GM21737 (cell line): ENCODE data around the gene PRKAR2B.
"Not testable (repeated sequence)": the region's sequence is repeated elsewhere in the genome, so short reads cannot be mapped to it uniquely, and the experiment has no call there.

ENCODE experiments used
- ATAC-seq: cut with Tn5 transposase; IDR thresholded peaks from one replicate; pipeline ENCODE4 v1.9.1; 2021; ENCODE audit warnings: mild to moderate bottlenecking, moderate library complexity; ENCODE audit not compliant: unreplicated experiment

The PRKAR2B gene

DNA sequence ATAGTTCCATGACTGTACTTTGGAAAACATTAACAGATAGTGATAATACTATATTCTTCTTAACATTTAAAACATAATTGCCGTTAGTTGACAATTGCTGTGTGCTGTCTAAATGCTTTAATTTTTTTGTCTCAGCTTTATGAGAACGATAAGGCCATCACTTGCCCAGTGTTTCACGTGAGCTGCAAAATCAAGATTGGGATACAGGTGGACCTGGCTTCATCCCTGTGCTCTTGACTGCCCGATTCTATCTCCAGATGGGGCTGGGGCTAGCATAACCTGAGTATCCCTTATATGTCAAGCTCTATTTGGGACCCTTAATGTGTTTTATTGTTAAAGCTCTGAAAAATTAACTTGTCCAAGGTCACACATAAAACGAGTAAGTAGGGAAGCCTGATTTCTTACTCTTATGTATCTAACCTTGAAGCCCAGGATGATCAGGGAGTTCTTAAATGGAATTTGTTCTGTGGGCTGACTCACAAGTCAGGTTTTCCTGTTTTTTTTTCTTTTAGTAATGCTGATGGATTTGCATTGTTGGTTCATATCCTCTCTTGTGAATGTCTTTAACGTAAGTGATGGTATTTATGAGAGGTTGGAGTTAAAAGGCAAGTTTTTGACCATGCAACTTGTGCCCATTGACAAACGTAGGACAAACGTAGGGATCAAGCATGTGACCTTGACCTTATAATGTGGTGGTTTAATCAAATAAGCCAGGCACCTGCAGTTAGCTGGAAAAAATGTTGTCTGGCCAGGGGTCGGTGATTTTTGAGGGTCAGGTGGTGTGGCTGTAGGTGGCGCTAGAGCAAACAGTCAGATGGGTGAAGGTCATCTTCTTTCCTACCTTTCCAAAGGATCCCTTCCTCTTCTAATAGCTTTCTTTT lies 3.6 kb downstream of the PRKAR2B start:
- ATAC-seq = no peak

DNA sequence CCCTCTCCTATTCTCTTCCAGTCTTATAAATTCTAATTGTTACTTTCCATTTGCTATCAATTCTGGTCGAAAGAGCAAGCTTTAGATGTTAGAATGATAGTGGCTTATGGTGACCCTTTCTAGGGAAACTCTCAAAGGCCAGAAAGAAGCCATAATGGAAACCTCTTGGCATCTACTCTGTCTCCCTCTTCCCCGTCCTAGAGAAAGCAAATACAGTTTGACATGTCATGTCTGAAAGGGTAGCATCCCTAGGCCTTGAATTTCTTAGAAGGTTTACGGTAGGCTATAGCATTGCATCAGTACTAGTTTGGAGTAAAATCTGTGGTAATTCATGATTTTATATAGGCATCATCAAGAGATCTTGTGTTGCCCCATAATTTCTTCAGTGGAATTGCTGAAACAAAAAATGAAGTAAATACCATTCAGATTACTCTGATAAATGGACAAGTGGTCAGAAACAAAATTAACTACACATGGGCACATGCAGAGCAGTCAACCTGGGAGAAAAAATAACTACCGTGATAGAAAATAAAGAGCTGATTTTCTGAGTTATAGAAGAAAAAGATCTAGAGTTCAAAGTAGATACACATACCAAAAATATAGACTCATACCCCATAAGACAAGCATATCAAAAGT lies 4.4 kb downstream of the PRKAR2B start:
- no peak for ATAC-seq

DNA sequence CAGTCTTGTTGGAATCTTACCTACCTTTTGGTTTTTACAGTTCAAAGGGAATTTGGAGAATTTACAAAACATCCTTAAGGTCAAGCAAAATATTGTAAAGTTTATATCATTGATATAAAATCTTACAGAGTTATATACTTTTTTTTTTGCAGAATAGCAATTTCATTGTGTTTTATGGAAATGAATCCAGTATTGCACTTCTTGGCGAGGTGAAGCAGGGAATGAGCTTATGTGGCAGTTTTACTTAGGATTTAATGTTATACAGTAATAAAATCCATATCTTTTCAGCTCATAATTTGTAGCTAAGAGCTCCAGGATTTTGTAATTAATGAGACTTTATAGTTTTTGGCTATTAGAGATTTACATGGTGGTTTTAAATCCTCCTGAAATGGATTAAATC lies 5.0 kb downstream of the PRKAR2B start:
- no peak for ATAC-seq

DNA sequence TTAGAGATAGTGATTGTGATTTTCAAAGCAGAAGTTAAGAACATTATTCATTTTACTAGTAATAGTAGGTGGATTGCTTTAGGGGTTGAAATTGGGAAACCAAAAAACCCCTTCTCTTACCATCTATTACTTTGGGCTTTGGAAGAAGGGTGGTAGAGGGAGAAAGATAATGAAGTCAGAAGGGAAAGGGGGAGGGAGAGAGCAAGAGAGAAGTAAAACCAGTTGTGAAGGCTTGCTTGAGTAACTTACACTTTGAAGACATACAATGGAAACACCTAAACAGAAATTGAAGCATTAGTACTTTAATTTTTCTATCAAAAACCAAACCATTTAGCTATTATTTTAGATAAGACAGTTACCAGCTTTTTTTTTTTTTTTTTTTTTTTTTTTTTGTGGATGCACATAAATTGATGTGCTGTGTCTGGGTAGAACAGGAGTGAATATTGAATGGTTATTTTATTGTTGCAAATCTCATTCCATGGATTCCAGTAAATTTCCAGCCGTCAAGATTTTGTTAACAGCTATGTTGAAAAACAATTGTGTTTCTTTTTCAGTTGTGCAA lies 5.5 kb downstream of the PRKAR2B start:
- no peak for ATAC-seq

DNA sequence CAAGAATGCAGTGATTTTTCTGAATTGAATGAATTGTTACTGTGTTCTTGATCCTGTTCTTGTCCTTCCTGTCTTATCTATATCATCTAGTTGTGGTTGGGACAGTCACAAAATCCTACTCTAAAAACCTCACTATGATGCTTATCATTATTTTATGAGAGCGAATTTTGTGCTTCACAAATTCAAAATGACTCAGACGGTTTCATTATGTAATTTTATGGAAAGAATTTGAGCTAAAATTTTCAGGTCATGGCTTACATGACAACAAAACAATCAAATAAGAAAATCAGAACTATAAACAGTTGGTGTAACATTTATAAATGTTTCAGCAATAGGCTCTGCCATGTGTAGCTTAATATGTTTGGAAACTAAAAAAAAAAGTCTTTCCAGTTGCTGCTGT lies 6.9 kb downstream of the PRKAR2B start:
- ATAC-seq = no peak

DNA sequence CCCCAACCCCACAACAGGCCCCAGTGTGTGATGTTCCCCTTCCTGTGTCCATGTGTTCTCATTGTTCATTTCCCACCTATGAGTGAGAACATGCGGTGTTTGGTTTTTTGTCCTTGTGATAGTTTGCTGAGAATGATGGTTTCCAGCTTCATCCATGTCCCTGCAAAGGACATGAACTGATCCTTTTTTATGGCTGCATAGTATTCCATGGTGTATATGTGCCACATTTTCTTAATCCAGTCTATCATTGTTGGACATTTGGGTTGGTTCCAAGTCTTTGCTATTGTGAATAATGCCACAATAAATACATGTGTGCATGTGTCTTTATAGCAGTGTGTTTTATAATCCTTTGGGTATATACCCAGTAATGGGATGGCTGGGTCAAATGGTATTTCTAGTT lies 10.5 kb downstream of the PRKAR2B start:
- ATAC-seq = not testable (repeated sequence)

DNA sequence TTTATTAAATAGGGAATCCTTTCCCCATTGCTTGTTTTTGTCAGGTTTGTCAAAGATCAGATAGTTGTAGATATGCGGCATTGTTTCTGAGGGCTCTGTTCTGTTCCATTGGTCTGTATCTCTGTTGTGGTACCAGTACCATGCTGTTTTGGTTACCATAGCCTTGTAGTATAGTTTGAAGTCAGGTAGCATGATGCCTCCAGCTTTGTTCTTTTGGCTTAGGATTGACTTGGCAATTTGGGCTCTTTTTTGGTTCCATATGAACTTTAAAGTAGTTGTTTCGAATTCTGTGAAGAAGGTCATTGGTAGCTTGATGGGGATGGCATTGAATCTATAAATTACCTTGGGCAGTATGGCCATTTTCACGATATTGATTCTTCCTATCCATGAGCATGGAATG lies 11.6 kb downstream of the PRKAR2B start:
- not testable (repeated sequence) for ATAC-seq

DNA sequence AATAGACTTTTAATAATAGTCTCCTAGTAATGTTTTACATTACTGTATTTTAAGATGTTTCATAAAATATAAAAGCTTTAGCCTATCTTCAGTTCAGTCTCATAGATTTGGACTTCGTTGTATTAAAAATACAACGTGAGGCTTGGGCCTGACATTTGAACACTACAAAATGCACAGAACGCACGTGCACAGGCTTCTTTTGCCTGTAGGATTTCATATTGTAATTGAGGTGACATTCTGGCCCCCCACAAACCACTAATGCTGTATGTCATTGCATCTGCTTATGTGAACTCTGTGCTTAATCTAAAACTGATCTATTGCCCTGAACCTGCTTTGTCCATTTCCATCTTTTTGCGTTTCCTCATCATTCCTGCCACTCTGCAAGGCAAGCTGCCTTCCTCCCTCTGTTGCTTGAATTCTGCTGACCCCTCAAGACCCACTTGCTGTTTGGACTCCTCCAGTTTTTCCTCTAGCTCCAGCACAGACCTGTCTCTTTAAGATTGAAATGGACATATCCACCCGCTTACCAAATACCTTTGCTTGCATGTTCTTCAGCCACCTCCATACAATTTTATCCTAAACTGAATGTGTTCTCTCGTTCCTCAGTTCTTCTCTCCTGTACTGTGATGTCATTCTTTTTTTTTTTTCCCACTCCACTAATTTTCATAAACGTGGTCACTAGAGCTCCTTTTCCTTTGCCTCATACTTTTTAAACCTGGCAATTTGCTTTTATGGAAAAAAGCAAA lies 12.4 kb downstream of the PRKAR2B start:
- no peak for ATAC-seq

DNA sequence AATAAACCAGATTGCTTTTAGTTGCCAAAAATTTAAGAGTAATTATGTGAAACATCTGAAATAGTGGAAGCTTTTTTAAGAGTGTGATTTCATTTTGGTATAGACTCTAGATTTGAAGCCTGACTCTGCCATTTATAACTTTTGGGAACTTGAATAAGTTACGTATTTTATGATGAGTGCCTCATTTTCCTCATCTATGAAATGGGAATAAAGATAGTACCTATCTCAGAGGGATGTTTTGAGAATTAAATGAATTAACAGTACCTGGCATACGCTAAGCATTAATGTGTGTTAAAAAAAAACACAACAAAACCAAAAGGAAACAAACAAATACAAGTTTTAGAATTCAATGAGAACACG lies 12.9 kb downstream of the PRKAR2B start:
- ATAC-seq = no peak

DNA sequence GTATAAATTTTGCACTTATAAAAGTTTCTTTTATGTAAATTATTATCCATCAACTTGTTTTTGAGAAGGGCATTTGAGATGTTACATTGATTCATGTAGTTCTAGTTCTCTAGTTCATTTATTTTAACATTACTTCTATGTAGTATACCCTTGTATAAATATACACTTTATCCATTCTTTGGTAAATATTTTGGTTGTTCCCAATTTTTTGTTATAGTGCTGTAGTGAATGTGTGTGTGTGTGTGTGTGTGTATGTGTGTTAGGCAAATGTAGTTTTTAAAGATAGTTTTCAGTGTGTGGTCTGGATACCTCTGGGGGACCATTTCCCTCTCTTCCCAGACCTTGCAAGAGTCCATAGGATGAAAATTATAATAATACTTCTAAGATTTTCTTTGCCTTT lies 15.0 kb downstream of the PRKAR2B start:
- ATAC-seq = no peak

DNA sequence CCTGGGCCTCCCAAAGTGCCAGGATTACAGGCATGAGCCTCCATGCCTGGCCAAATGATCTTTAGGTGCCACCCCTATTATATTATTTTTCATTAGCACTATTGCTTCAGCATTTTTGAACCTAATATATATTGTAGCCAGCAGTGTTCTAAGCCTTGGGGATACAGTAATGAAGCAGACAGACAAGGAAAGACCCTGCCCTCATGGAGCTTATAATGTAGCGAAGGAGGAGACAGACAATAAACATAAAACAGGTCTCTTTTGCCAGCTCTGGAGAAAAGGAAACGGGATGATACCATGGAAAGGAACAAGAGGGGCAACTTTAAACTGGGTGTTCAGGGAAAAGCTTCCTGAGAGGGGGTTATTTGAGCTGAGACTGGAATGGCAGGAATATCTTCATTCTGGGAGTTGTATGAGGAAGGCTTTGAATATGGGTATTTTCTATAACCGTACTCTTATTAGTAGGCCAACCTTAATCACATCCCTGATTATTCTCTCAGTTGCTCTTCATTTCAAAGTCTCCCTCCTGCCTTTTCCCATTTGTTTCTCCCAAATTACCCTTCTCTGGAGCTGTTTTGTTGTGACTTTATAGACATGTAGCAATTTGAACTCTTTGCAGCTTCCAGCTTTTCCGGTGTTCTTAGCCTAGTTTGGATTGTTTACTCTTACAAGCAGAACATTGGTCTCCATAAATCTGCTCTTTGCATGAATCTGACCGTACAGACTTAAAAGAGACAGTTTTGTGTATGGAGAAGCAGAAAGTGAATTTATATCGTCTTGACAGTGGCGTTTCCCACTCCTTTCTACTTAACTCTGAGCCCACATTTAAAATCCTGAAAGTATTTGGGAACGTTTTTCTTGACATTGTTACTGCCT lies 19.0 kb downstream of the PRKAR2B start:
- no peak for ATAC-seq

DNA sequence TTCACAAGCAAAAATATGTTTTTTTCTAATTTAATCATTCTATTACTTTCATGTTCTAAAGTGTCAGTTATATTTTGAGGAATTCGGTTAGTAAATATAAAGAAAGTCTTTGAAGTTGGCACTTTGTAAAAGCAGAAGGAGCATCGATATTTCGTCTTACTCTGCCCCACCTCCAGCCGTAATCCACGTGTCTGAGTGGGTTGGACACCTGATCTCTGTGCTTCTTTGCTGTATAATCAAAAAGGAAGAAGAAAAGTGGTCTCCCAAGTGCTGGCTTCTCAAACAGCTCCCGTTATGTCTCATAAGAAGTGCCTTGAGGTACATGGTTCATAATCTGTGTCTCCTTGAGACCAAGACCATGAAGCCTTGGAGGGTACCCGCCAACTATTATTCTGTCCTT lies 19.8 kb downstream of the PRKAR2B start:
- ATAC-seq = no peak

DNA sequence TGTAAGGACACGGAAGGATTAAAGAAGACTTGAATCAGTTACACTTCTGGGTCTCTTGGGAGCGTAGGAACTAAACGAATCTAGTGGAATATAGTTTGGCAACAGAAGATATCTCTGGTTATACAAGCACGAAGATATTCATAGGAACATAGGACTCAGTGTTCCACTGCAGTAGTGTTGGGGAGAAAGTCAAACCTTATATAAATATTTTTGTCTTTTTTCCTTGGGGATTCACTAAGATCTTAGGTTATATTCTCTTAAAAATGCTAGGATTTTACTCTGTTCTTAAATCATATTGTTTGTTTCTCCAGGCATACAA lies 21.4 kb downstream of the PRKAR2B start:
- no peak for ATAC-seq

DNA sequence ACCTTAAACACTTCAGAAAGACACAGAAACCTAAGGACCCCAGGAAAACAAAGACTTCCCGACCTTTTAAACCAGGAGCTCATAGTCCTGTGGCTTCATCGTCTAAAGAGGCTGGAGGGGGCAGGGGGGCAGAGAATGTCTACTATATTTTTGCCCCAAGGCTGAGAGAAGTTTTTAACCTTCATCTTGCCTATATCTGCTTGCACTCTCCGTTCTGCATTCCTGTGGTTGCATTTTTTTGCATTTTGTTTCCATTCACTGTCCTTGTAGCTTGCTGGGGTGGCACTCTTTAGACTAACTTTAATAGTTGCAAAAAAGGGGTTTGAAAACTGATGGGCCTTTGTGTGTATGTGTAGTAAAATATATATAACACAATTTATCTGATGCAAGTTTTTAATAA lies 23.7 kb downstream of the PRKAR2B start:
- no peak for ATAC-seq

DNA sequence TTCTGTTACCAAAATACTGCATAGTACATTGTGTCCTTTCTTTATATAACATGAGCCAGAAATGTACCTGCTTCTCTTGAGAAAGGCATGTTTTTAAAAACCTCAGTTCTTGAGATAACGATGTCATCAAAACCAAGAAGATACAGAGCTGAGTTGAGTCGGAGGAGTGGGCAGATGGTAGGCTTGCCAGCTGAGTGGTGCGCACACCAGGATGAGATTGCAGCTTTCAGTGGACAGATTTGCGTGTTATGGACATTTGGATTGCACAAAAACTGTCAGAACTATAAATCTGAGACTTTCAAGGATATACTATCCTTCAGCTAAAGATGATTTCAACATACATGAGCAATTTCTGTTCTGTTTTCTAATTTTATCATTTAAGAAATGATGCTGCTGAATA lies 25.0 kb downstream of the PRKAR2B start:
- ATAC-seq = no peak

DNA sequence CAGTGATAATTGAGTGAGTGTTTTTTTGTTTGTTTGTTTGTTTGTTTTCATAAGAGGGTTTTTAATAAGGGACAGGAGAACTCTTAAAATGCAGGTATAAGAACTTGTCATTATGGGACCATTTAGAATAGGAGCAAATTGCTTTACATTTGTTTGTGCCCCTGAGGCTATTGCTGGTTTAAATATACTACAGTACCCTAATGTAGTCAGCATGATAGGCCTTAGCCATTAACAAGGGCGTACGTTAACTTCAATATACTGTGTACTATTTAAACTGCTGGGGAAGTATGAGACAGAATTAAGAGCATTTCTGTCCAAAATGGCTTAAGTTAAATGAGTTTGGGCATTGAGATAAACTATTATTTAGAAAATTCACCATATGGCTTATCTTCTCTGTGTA lies 26.2 kb downstream of the PRKAR2B start:
- ATAC-seq = no peak

DNA sequence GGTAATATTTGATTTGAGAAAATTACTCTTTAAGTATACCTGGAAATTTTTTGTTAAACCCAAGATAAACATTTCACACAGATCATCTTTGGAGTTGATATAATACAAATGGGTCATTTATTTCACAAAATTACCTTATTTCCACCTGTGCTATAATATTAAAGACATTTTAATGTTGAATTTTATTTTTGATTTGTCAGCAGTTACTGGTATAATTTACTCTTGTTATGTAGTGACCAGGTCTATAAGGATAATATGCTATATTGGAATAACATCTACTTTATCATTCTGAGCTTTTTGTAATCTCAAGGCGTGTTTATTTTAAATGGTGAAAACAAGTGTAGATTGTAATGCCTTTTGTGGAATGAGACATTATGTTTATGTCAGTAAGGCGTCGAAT lies 26.6 kb downstream of the PRKAR2B start:
- ATAC-seq = no peak

DNA sequence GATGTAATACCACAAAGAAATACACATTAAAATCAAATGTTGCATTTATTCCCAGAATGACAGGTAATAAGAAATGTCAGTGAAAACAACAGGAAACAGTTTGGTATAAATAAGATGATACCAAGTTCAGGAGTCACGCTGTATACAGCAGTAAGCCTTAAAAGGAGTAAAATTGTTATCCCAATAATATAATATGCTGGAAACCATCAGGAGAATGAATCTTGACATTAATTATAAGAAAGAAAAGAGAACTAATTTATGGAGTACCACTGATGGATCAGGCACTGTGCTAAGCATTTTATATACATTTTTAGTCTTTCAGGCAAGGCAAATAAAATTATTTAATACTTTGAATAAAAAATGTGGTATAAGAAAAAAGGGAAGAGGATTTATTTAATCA lies 27.6 kb downstream of the PRKAR2B start:
- ATAC-seq = no peak

DNA sequence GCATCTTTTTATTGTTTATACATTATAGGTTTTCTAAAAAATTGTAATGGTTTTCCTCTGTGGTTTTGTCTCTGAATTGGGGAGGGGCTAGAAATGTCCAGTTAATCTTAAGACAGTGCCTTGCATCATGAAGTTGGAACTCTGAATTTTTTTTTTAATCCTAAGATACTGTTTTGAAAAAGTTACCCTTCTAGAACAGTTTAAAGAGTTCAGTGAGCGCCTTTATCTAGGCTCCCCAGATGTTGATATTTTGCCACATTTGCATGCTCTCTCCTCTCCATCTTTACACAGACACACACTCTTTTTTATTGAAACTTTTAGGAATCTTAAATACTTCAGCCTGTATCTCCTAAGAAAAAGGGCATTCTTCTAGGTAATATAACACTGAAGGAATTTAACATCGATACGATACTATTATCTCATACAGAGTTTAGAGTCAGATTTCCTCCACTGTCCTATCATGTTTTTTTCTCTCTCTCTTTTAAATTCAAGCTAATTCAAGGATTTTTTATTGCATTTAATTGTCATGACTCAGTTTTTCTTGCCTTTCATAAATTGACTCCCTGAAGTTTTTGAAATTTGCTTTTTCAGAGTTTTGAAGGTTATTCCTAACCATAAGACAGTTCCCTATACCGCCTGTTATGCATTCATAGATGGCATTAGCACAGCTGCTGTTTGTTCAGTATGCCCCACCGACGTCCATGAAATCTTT lies 31.5 kb downstream of the PRKAR2B start:
- no peak for ATAC-seq
